NCI-H526 treated with DMSO at 0.1 percent for 48 hours (cell line): Measurements from ENCODE around the gene ASB18.

Source experiments
- DNase-seq: peaks from one replicate; lab custom pipeline; 2025; lab: John Stamatoyannopoulos, UW

ASB18 gene

DNA sequence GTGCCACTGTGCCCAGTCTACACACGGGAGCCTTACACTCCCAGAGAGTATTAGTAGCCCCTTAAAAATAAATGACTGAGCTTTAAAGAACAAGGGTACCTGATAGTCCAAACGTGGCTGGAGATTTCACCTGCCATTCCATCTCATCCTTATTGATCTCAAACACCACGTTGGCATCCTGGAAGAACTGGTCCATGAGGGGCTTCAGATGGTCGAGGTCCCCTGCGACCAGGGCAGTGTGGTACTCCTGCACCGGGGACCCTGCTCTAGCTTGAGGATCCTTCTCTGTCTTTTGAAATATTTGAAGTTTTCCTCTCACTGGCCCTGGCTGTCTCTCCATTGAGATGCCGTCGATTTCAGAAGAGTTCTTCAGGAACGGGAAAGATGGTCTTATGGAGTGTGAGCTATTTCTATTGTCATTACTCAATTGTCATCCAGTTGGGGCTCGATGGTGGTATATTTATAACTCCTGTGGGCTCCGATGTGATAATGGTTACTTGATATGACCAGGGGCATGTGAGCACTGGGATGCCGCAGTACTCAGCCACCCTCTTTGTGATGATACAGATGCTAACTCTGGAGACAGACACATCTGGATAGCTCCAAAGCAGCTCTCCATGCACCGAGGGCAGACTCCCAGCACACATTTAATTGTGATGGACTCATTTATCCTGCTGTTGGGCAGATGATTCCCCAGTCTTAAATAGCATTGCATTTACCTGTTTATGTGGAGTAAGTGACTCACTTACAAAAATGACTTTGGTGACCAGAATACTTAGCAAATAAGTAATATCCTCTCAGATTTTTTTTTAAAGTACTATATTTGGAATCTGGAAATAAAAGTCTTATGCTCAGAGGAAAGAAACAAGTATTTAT is 22.8 kb downstream of the ASB18 start:
- no peak for DNase-seq

DNA sequence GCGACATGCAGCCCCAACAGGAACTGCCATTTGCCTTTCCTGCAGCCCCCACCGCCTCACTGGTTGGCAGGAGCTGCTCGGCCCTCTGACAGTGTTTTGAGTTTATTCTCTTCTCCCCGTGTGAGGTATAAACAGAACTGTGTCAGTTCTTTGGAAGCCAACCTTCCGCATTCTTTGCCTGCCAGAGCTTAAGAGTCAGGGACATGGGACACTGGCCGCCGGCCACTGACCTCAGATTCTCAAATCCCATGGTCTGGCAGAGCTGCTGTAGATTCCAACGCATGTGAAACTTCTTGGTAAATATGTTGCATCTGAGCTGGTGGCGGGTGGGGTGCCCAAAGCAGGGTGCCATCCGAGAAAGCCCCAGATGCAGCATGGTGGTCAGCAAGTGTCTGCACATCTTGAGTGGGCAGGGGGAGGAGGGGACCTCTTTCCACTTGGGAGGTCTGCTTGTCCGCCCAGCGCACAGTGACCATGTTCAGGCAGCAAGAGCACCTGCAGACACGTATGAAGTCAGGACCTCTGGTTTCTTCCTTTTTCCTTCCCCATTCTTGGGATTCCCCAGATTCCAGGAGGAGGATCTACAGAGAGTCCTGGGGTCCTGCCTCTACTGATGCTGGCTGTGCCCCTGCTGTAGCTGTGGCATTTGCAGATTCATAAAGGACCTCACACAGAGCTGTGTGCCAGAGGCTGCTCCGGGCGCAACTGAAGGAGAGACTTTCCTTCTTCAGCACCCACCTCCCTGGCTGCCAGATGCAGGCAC is 23.8 kb downstream of the ASB18 start:
- no peak for DNase-seq

DNA sequence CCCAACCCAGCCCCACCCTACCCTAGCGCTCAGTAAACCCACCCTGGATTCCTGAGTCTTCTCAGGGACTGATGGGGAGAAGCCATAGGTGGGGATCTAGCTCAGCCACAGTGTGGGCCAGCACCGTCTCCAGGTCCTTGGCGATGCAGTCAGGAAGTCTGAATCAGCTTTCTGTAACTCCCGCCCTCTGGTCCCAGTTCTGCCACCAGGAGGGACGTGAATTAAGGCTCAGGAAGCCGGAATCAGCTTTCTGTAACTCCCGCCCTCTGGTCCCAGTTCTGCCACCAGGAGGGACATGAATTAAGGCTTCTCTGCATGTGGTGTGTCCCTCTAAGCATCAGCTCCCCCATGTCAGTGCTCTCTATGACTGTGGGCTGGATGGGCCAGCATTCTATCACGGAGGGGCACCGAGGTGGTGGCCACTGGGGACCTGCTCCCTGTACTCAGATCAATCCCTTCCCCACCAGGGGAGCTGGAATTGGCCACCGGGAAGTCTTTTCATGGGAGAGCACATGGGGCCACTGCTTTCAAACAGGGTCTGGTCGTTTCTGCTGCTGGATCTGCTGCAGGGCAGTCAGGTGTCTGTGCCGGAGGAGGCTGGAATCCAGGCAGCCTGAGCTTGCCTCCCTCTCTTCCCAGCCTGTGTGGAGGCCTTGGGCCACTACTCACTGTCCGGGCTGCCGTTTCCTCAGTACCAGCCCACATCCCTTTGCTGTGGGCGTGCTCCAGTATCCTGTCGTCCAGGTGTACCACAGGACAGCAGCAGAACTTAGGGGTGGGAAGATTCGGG is 24.7 kb downstream of the ASB18 start:
- no peak for DNase-seq

GRCh38 chr2:236238751-236239150 is 25.5 kb downstream of the ASB18 start:
- DNase-seq: no peak

DNA sequence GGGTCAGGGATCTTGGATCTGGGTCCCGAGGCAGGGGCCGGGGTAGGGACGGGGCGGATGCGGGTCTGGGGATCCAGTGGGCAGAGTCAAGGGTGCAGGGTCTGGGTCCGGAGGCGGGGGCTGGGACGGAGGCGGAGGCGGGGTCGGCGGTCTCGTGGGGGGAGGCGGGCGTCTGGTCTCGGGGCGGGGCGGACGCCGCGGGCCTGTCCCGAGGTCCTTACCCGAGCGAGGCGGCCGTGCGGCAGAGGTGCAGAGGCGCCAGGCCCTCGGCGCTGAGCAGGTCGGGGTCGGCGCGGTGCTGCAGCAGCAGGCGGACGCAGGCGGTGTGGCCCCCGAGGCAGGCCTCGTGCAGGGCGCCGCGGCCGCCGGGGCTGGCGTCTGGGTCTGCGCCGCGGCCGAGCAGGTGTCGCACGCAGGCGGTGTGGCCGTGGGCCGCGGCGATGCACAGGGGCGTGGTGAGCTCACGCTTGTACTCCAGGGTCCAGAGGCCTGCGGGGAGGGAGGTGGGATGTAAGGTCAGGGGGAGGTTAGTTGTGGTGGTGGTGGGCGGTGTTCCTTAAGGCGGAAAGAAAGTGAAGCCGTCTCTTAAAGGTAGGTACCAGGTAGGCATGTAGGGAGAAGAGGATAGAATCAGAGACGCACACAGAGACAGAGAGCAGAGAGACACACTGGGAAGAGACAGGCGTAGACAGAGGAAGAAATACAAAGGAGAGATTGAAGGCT is 26.6 kb downstream of the ASB18 start:
- no peak for DNase-seq

DNA sequence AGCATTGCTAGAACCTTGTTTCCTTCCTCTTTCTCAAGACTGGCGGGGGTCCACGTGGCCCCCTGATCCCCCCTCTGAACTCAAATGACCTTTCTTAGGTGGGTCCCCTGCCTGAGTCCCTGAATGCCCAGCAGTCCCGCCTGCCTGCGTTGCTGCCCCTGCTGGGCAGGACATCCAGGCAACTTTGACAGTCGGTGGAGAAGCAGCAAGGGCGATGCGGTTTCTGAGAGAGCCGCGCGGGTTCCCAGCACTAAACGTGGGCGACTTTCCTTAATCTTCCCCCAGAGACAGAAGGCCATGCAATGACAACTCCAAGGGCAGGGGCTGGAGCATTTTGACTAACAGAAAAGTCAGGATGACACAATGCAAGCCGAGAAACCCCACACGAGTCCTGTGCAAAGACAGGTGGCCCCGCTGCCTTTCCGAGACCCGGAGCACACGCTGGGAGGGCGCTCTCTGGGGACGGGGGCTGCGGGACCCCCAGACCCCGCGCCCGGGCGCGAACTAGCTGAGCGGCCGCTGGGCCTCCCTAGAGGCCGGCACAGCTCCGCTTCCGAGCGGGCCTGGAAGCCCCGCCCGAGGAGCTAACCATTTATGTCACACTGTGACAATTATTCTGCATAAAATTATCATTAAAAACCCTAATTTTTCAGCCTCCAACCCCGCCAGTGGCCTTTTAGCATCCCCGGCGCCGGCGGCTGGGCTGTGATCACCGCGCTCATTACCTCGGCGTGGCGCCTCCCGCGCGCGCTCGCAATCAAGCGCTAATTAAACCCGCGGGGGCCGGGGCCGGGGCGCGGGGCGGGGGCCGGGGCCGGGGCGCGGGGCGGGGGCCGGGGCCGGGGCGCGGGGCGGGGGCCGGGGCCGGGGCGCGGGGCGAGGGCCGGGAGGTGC is 27.4 kb downstream of the ASB18 start:
- DNase-seq: no peak

DNA sequence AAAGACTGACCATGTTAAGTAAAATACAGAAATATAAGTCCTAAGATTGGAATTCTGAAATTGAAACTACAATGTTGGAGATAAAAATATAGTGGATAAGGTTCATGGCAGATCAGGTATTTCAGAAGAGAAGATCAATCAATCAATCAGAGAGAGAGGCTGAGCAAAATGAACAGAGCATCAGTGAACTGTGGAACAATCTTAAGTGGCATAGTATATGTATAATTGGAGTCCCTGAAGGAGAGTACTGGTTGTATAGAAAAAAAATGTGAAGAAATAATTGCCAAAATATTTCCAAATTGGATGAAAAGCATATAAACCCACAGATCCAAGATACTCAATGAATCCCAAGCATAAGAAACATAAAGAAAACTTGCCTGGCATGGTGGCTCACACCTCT is 35.0 kb downstream of the ASB18 start:
- no peak for DNase-seq

- DNase-seq: no peak
Observed at GRCh38 chr2:236223675-236224074, 40.5 kb downstream of the ASB18 start.

DNA sequence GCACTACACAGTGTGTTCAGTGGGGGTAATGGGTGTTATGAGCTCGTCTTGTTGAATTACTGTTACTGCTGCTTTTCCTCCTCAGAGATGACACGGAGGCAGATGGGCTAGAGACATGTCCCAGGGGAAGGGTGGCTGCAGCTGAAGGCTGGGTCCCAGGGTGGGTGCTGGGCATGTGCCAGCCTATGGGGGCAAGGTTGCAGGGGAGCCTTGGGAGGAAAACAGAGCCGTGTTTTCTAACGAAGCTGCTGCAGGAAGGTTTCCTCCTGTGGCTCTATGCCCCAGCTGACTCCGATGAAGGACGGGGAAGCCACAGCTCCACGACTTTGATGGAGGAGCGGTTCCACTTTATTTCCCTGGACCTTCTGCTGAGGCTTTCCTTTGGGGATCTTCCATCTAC is 42.4 kb downstream of the ASB18 start:
- DNase-seq: no peak

DNA sequence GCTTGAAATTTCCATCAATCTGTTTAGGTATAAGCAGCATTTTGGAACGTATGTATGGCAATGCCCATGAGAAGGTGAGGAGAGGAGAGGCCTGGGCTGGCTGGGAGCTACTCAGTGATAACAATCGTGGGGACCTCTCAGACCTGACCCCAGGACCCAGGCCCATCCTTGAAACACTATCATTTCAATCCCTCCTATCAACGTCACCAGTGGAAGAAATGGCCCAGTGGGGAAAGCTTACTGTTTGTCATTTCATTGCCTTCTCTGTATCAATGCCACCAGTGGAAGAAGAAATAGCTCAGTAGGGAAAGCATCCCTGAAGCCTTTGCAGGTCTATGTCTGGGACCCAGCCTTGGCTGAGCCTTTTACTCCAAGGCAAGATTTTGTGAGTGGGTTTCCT is 44.8 kb downstream of the ASB18 start:
- no peak for DNase-seq

- DNase-seq: no peak
Observed at GRCh38 chr2:236217926-236218325, 46.3 kb downstream of the ASB18 start.

GRCh38 chr2:236216711-236217110 is 47.5 kb downstream of the ASB18 start:
- no peak for DNase-seq

DNA sequence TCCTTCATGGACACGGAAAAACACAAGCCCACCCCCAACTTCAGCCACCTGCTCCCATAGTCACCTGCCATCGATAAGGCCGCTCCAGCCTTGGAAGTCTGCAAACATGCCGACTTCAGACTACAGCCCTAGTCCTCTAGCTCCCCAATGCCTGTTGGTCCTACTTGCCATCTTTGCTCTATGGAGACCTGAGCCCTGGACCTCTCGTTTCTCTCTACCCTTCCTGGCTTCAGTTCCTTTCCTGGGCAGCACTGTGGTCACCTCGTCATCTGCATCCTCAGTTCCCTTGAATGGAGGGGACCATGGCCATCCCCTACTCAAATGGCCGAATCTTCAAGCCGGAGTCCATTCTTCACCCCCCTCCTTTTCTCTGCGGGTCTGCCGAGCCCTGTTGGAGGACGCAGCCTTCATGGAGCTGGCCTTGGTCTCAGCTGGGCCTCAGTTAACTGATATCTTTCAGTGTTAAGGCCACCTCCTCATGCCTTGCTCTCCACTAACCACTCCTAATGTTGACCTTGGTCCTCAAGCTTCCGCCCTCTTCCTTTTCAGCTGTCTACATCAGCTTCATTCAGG is 48.4 kb downstream of the ASB18 start:
- DNase-seq: no peak

- no peak for DNase-seq
Observed at GRCh38 chr2:236215196-236215595, 49.0 kb downstream of the ASB18 start.

GRCh38 chr2:236214376-236214995 is 49.7 kb downstream of the ASB18 start:
- DNase-seq: no peak

GRCh38 chr2:236211296-236211695 is 52.9 kb downstream of the ASB18 start:
- no peak for DNase-seq

DNA sequence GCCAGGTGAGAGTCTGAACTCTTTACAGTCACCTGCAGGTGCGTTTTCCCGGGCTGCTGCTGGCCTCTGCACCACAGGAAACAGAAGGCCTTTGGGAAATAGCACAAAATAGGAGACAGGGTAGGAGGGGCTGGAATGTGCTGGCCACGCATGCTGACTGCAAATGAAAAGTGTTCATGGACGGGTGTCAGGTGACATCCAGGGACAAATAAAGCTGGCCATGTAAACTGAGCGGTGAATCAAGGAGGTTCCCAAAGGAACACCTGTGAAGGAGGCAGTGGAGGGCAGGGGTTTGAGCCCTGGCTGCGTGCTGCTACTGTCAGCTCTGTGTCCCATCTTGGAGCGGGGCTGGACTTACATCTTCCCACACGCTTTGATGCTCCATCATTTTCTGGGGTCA is 53.7 kb downstream of the ASB18 start:
- no peak for DNase-seq

- no peak for DNase-seq
Observed at GRCh38 chr2:236209996-236210395, 54.2 kb downstream of the ASB18 start.

DNA sequence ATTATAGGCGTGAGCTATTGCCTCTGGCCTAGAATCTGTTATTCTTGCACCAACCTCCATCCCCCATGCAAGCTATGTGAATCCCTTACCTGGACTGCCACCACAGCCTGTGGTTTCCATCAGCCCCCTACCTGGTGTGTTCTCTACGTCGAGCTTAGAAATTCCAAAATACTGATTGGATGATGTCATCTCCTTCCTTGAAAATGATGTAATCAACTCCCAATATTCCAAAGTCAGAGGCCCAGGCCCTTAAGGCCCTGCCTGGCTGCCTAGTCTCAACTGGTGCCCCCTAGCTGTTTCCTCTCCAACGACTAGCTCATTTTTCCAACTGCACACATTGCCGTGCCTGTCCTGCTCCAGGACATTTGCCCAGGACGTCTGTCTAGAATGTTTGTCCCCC is 54.7 kb downstream of the ASB18 start:
- DNase-seq: no peak
